GM19035 (cell line): ENCODE data around the gene INTS11.

ENCODE experiments used
- ATAC-seq: cut with Tn5 transposase; IDR thresholded peaks from one replicate; pipeline ENCODE4 v1.9.1; 2021; ENCODE audit not compliant: unreplicated experiment

Gene INTS11

DNA sequence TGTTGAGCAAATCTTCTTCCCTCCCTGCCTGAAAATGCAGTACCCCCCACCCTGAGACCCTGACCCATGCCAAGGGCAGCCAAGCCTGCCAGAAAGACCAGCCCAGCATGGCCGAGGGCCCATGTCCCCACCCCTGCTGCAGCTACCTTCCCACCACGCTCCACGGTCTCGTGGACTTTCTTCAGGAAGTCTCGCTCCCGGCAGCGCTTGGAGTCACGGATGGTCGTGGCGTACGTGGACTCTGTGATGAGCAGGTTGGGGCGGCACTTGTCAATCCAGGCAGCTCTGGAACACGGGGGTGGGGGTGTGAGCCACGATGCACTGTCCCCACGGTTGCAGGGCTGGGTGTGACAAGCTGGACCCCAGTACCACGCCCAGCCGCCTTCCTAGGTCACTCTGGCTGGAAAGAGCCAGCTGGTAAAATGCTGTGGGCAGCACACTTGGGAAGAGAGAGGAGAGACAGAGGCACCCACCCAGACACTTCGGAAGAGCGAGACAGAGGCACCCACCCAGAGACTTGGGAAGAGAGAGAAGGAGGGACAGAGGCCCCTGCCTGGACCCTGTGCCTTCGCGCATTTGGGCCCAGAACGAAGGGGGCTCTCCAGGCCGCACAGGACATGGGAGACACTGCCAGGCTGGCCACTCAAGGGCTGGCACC is 9.7 kb downstream of the INTS11 start:
- ATAC-seq, result no peak

DNA sequence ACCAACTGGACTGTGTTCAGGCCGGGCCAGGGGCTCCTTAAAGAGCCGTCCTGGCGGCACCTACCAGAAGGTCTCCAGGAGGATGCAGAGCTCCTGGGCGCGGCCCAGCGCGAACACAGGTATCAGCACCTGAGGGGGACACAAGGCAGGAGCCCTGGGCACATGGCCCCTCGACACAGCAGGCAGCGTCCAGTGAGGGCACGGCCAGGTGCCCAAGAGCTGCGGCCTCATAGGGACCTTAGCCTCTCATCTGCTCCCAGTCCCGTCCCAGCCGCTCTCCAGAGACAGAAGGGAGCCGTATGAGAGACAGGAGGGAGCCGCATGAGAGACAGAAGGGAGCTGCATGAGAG is 10.2 kb downstream of the INTS11 start:
- no peak for ATAC-seq

DNA sequence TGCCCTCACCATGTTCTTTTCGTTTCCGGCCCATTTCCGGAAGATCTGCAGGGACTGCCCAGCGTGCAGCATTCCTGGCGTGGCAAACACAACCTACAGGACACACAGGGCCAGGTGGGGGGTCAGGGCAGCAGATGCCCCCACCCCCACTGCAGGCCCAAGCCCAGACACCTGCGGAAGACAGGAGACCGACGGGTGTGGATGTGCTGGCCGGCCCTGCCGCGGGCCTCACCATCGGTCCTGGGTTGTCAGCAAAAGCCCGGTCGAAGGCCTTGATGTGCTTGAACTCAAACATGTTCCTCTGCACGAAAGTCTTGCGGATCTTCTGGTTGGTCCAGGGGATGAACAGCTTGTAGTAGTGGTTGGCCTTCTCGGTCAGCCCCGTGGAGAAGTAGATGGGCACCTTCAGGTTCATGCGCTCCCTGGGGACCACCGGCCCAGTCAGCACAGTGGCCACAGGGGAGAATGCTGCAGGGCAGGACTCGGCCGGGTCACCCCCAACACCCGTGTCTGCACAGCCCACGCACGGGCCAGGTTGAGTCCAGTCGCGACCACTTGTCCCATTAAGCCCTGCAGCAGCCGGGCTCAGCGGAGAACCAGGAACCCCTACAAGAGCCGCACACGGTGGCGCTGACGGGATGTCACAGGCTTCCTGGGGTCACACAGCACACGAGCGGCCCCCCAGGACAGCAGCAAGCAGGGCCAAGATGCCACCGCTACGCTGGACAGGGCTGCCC is 10.8 kb downstream of the INTS11 start:
- no peak for ATAC-seq

DNA sequence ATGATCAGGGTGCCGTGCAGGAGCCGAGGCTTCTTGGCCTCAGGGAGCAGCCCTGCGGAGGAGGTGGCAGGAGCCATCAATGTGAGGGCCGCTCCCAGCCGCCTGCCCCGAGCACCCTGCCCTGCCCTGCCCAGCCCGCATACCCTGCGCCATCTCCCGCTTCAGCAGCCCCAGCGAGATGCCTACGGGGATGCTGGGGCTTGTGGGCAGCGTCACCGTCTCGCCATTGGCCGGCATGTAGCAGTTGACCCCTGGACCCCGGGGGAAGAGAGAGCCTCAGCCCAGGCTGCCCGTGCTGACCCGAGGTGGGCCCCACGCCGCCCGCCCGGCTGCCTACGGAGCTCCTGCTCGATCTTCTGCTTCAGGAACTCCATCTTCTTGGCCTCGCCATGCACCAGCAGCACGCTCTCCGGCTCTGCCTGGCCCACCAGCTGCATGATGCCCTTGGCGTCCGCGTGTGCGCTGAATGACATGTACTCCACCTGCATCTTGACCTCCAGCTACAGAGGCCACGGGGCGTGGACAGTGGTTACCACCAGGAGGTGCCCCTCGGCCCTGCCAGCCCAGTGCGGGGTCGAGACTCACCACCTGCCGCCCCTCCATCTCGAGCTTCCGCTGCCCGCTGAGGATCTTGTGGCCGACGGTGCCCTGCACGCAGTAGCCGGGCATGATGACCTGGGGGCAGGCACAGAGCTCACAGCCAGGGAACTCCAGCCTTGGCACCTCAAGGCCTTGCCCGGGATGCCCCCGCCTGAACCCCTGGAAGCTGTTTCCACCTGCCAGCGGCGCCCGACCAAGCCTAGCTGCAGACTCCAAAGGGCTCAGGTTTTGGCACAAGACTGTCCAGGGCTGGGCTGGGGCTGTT is 11.8 kb downstream of the INTS11 start:
- ATAC-seq, result no peak

DNA sequence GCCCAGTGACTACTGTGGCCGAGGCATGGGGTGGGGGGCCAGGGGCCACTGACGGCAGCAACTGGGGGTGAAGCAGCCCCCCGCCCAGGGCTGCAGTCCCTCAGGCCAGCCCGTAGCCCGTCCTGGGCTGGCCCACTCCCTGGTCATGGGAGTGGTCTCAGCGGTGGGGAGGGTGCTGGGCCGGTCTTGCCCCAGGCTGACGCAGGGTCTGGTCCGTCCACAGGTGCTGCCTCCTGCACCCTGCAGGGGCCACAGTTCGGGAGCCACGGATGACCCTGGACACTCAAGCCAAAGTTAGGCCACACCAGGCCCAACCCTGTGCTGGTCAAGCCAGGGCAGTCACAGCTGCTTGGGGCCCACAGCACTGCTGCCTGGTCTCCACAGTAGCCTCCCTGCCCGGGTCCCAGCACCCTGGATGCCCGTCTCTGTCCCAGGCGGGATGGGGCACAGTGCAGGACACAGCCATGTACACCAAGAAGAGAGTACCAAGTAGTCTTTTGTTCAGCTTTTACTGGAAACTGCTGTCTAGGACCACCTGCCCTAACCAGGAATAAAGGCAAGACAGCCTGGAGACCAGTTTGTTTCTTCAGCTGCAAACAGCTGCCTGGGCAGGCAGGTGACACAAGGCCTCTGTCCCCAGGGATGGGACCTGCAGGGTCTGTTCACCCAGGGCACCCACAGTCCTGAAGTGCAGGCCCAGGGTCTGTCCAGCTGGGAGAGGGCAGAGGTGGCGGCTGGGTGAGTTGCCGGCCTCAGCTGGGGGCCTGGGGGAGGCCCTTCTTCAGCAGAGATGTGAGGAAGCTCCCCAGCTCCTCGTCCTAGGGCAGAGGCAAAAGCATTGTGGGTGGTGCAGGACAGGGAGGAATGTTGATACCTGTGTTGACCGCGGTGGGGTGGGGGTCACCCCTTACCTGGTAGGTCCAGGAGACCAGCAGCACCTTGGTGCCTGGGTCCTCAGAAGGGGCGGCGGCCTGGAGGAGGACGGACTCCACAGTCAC is 13.1 kb downstream of the INTS11 start:
- ATAC-seq, result no peak

DNA sequence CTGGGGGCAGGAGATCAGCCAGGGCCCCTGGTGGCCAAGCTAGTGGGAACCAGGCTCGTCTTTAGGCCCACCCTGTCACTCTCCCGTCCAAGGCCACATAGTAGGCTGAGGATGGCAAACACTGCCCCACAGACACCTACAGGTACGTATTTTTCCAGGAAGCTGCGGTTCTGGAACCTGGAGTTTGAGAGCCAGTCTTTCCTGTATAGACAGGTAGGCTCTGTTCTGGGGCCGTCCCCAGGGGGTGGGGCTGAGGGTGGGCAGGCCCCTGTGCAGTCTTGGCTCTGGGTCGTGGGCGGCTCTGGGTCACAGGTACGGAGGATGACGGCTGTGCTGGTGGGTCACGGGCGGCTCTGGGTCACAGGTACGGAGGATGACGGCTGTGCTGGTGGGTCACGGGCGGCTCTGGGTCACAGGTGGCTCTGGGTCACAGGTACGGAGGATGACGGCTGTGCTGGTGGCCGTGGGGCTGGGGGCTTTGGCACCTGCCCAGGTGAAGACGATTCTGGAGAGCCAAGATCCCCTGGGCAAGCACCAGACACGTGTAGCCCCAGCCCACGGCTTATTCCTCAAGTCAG is 13.9 kb downstream of the INTS11 start:
- no peak for ATAC-seq

DNA sequence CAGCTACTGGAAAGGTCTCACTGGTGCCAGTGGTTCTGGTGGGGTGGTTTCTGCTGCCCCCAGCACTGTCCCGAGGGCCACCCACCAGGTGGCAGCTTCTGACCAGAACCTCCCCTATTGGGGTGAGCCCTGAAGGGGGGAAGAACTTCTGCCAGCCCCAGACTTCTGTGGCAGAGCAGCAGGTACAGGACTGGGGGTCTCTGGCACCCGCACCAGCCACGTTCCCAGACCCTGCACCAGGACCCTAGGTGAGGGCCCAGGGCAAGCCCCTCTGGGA is 14.4 kb downstream of the INTS11 start:
- ATAC-seq, result no peak

DNA sequence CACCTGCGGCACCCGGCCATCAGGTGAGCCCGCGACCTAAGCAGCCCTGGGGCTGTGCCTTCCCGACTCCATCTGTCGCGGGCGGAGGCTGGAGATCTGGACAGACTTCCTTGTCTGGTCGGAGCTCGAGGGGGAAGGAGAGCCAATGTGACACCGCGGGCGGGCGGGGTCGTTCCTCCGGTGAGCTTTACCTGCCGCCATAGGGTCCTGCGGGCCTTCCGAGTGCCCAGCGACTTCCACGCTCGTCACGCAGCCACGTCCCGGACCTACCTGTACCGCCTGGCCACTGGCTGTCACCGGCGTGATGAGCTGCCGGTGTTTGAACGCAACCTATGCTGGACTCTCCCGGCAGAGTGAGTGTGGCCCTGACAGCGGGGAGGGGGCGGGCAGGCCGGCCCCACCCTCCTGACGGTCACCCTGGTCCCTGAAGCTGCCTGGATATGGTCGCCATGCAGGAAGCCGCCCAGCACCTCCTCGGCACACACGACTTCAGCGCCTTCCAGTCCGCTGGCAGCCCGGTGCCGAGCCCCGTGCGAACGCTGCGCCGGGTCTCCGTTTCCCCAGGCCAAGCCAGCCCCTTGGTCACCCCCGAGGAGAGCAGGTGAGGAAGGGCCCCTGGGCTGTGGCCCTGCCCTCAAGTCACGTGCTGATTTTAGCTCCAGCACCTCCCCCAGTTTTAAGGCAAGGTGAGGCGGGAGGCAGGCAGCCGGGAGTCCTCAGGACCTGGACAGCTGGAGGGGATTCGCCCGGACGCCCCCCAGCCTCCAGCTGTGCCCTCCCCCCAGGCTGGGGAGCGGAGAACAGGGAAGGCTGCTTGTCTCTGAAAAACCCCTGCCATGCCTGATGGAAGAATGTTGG is 15.0 kb downstream of the INTS11 start:
- ATAC-seq, result no peak

DNA sequence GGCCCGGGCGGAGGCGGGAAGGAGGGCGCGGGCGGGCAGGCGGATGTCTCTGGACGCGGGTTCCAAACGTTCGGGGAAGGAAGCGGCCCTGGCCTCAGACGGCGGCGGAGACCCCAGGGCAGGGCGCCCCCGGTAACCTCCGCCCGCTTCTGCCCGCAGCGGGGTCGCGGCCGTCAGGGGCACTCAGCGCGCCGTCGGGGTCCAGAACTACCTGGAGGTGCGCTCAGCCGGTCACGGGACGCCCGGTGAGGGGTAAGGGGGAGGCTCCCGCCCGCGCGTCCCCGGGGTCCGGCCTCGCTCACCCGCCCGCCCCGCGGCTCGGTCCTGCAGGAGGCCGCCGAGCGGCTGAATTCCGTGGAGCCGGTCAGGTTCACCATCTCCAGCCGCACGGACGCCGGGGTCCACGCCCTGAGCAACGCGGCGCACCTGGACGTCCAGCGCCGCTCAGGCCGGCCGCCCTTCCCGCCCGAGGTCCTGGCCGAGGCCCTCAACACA is 15.7 kb downstream of the INTS11 start:
- no peak for ATAC-seq

DNA sequence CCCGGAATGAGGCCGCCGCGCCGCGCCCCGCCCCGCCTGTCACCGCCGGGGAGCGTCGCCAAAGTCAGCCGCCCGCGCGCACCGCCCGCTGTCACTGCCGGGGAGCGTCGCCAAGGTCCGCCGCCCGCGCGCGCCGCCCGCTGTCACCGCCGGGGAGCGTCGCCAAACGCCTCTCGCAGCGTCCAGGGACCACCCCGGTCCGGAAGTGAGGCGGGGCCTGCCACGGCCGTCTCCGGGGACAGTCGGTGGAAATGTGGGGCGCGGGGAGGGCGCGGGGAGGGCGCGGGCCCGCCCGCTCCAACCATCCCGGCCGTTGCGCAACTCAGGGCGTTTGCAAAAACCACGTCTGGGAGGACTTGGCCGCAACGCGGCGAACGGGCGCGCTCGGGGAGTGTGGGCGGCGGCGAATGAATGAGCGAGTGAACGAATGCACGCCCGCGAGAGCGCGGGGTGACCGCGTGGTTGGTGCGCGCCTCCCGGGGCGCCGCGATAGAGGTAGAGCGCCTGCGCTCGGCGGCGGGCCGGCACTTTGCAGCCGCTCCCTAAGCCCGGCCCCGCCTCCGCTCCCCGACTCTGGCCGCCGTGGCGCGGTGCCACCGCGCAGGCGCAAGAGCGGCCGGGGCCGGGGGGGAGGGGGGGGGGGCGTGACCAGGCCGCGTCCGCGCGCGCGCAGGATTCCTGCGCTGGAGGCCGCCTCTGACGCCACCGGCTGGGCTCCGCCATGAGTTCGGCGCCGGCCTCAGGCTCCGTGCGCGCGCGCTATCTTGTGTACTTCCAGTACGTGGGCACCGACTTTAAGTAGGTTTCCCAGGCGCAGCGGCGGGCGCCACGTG is 16.3 kb downstream of the INTS11 start, which contains the start of the genes ACAP3 and PUSL1:
Gene ACAP3, minus strand, starts transcription at position 8 of the 833 bp plus-strand sequence. CDS start 115 bp downstream, outside the sequence.
Gene PUSL1, plus strand, starts transcription at position 675 of the 833 bp plus-strand sequence. Its CDS starts 47 bp downstream, at position 722.
- ATAC-seq, result peak; percentile 62

DNA sequence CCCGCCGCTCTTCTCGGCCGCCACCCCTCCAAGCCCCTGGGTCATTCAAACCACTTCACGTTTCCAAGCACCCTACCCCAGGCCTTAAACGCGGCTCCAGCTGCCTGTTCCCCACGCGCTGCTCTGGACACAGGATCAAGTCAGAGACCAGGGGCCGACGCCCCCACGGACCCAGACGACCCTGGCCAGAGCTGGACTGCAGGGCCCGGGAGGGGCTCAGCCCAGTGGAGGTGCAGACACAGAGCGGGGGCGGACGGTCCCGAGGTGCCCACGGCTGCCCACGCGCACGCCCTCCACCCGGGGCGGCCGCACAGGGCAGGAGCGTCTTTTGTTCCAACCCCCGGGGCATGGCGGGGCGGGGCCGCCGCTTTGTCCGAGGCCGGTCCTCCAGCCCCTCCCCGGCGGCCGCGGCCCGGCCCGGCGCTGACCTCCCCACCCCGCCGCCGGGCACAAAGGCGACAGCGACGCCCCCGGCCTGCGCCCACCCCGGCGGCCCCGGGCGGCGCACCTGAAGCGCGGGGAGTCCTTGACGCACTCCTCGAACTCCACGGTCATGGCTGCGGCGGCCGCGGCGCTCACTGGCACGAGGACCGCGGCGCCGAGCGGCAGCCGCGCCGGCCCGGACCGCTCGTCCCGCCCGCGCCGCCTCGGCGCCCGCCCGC is 17.1 kb downstream of the INTS11 start:
- ATAC-seq, result peak; percentile 8

DNA sequence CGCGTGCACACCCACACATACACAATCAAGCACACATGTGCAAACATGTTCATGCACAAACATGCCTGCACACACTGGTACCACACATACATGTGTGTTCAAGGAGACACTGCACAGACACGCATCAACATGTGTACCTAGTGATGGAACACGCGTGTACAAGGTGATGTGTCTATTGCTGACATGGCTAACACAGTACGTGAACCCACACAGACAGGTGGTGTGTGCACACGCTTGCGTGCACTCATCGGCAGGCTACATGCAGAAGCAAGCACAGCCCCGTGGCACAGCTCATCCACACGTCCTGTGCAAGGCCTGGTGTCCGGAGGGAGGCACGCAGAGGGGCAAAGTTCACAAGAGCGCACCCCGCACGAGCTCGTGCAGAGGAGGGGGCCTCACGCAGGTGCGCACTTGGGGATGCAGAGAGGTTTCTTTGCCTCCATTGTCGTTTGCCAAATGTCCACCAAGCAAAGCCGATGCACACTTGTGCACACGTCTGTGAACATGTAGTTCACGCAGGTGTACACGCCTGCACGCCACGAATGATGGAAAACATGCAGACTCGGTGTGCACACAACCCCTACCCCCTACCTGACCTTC is 17.7 kb downstream of the INTS11 start:
- ATAC-seq, result no peak

DNA sequence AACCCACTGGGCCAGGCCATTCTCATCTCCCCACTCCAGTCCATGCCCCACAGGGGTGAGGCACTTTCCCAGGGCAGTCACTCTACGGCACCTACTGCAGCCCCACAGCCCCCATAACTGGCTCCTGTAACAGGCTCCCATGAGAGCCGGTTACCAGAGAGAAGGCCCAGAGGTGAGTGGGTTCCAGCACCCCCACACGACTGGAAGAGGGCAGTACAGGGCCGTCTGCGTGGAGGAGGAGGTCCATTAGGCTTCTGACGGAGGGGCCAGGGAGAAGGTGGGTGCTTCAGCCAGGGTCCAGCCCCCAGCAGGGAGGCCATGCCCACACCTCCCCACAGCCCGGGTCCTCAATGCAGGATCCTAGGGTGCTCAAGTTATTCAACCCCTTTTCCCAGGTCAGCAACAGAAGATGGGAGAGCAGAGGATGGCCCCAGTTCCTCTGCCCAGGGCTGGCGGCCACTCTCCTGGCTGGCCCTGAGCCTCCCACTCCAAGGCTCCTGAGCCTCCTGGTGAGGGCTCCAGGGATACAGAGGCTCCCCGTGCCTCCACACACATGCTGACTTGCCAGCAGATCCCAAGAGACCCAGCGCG is 18.3 kb downstream of the INTS11 start:
- no peak for ATAC-seq

DNA sequence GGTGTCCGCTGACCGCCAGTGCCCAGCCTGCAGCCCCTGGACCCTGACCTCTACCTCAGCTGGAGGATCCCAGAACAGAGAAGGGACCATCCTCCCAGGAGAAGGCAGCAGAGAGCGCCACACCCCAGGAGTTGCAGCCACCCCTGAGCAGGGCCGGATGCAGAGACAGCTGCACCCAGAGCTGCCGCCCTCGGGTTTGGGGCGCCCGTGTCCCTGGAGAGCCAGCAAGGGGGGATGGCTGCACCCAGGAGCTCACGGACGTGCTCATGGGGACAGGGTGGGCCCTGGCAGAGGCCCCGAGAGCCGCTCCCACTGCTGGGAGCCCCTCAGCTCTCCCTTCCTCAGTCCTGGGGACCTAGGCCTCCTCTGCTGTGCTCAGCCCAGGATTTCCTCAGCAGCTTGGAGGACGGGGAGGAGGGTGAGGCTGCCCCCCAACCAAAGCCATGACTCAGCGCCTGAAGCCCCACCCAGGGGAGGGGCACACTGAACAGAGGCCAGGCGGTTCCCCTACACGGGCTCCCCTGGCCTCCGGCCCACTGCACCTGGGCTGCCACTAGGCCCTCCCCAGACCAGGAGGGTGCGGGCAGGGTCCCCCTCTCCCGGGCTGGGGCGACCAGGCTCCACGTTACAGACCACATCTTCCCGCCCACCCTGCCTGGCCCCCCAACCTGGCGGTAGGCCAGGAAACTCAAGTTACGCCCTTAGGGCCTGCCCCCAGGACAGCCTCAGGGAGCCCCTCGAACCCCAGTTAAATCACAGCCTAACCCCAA is 19.0 kb downstream of the INTS11 start:
- ATAC-seq, result no peak

DNA sequence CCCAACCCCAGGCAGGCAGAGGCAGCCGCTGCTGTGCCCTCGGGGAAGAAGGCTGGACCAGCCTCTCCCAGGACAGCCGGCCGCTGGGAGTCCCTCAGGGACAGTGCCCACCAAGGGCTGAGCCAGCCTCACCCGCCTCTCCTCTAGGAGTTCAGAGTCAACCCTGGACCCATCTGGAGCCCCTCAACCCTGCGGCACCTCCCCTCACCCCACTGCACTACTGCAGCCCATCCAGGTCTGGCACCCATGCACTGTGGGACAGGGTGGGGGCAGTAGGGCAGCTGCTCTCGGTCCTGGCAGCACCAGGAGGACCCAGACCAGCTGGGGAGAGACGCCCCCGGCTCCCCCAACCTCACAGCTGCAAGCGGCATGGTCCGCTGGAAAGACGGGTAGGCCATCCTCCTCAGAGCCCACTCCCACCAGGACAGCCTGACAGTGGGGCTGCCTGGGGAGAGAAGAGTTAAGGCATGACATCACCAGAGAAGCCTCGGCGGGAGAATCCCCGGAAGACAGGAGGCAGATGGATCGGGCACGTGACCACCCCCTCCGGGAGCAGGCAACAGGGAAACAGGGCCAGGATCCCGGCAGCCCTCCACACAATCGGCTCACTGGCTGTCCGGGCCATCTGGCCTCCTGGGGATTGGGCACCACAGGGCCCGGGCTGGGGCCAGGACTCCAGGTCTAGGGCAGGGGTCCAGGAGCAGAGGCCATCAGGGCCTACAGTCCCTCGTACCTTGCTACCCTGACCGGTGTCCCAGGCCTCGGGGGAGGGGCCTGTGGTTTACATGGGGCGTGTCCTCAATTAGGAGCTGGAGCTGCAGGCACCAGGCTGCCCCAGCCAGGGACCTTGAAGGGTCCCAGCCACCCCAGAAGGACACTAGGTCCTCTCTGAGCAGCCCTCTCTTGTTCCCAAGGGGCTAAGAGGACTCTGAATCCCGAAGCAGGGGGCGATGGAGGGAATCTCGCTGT is 19.8 kb downstream of the INTS11 start:
- no peak for ATAC-seq
